ENCODE data around the gene NRSN1. TPM values are rescaled to one million over a fixed set of nuclear protein-coding genes. Genes with fewer than 3 reads are reported as not detected.

Gene NRSN1
- total and polyA plus RNA-seq, 2 experiments from 2014 or later: 0.68 to 1.5 TPM

GRCh38 chr6:24186349-24186748 lies 60.3 kb downstream of the NRSN1 start:
- no peaks in the 10 kb centered on the region for H4K20me1 ChIP-seq (replicated peaks; ENCODE audit: insufficient read depth)
- H3K4me3 ChIP-seq: no peak overlapping the region
- Mint-ChIP-seq H3K4me1 (no peaks in the 10 kb centered on the region), H3K36me3 (ENCODE audit: low read depth) (no peaks in the 10 kb centered on the region; the same call in 2 of the 3 replicates), H3K27me3 (ENCODE audit: insufficient read depth, low read depth, poor library complexity) (no peaks in the 10 kb centered on the region), H3K9me3 (peaks cover 12% of the 10 kb centered on the region; the same call in 1 of the 3 replicates), H3K4me3 (no peak overlapping the region), H3K27ac (no peak overlapping the region)
- no peaks in the 10 kb centered on the region for H3K4me1 ChIP-seq (ENCODE audit: insufficient read depth)
- H3K9me2 ChIP-seq (ENCODE audit: insufficient read depth): no peaks in the 10 kb centered on the region; the same call in none of the 2 replicates
- ATAC-seq (no peak), DNase-seq (ENCODE audit: low spot score) (no peak)
- no peaks in the 10 kb centered on the region for H3F3A ChIP-seq (replicated peaks; ENCODE audit: low read depth)
- H3K4me2 ChIP-seq: no peak overlapping the region
- no peaks in the 10 kb centered on the region for H3K79me2 ChIP-seq (replicated peaks; ENCODE audit: insufficient read depth)
- no peak overlapping the region for H3K27ac ChIP-seq (ENCODE audit: low read depth)
- H3K27me3 ChIP-seq (ENCODE audit: insufficient read depth): no peaks in the 10 kb centered on the region
- H3K36me3 ChIP-seq (ENCODE audit: insufficient read depth): no peaks in the 10 kb centered on the region
- no peak for TF ChIP-seq EZH2 (IDR thresholded peaks at IDR 0.05; ENCODE audit: low read depth, unreplicated experiment)
- TF ChIP-seq CREB1 (CRISPR knock-in tag; IDR thresholded peaks at IDR 0.05; ENCODE audit: low read depth): no peak
- no peak for TF ChIP-seq STAT1 (IDR thresholded peaks at IDR 0.05; ENCODE audit: unreplicated experiment)
- no peak for TF ChIP-seq POLR2AphosphoS5 (IDR thresholded peaks at IDR 0.05; ENCODE audit: low read depth)
- no peak for TF ChIP-seq ZNF462 (CRISPR knock-in tag; IDR thresholded peaks at IDR 0.05)
- no peak overlapping the region for H2AFZ ChIP-seq

GRCh38 chr6:24187965-24188577 lies 62.1 kb downstream of the NRSN1 start:
- no peak overlapping the region for H3K4me2 ChIP-seq
- Mint-ChIP-seq H3K27ac (no peak overlapping the region), H3K9me3 (peaks cover 1% of the 10 kb centered on the region; the same call in 1 of the 3 replicates), H3K36me3 (ENCODE audit: low read depth) (no peaks in the 10 kb centered on the region; the same call in 2 of the 3 replicates), H3K4me3 (no peak overlapping the region), H3K4me1 (no peaks in the 10 kb centered on the region), H3K27me3 (ENCODE audit: insufficient read depth, low read depth, poor library complexity) (no peaks in the 10 kb centered on the region)
- no peak overlapping the region for H3K27ac ChIP-seq (ENCODE audit: low read depth)
- H4K20me1 ChIP-seq (replicated peaks; ENCODE audit: insufficient read depth): no peaks in the 10 kb centered on the region
- no peaks in the 10 kb centered on the region for H3K4me1 ChIP-seq (ENCODE audit: insufficient read depth)
- no peaks in the 10 kb centered on the region for H3K27me3 ChIP-seq (ENCODE audit: insufficient read depth)
- no peak for ATAC-seq
- H3K9me2 ChIP-seq (ENCODE audit: insufficient read depth): peaks cover 4% of the 10 kb centered on the region
- H3K4me3 ChIP-seq: no peak overlapping the region
- H3K79me2 ChIP-seq (replicated peaks; ENCODE audit: insufficient read depth): no peaks in the 10 kb centered on the region
- H2AFZ ChIP-seq: no peak overlapping the region
- no peaks in the 10 kb centered on the region for H3F3A ChIP-seq (replicated peaks; ENCODE audit: low read depth)
- no peak for DNase-seq (ENCODE audit: low spot score)
- H3K36me3 ChIP-seq (ENCODE audit: insufficient read depth): no peaks in the 10 kb centered on the region
- TF ChIP-seq CREB1 (CRISPR knock-in tag; IDR thresholded peaks at IDR 0.05; ENCODE audit: low read depth): no peak
- TF ChIP-seq STAT1 (IDR thresholded peaks at IDR 0.05; ENCODE audit: unreplicated experiment): no peak
- no peak for TF ChIP-seq ZNF462 (CRISPR knock-in tag; IDR thresholded peaks at IDR 0.05)
